Peyer's patch (tissue), 4 donors: ENCODE data around the gene SLK.

ENCODE experiments used
- POLR2A ChIP-seq, 2 donors: fragments of 450-650 bp; IDR thresholded peaks; one replicate each; pipeline ENCODE4 v1.5.1; 2017; ENCODE audit warnings: antibody characterized with exemption in 2 of 2, mild to moderate bottlenecking in 2 of 2, moderate library complexity in 2 of 2
- TF ChIP-seq, protein P1 (sequence below), 6 experiments: fragments of 450-650 bp in 4 of 6; fragments of 200-600 bp in 2 of 6; sonication (generic) in 1 of 6; IDR thresholded peaks; one replicate each; pipeline ENCODE4 v1.5.1; 2017 to 2019; ENCODE audit warnings: antibody characterized with exemption in 6 of 6, mild to moderate bottlenecking in 3 of 6, moderate library complexity in 1 of 6

DNA sequence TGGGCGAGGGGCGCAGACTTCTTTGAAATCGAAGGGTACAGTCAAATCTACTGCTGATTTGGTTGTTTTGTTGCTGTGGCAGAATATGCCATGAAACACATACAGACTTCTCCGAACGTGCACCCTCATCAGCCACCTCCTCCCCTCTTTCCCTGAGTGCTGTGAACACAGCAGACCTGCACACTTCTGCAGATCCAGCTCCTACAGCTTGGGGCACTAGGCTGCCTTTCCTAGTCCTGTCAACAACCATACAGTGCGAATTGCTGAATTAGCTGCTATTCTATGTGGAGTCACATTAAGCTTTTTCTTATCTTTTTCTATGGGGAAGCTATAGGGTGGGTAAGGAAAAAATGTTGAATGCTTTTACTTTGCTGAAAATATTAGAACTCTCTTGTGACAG, 61.2 kb downstream of the SLK start:
- TF ChIP-seq, protein P1, sequence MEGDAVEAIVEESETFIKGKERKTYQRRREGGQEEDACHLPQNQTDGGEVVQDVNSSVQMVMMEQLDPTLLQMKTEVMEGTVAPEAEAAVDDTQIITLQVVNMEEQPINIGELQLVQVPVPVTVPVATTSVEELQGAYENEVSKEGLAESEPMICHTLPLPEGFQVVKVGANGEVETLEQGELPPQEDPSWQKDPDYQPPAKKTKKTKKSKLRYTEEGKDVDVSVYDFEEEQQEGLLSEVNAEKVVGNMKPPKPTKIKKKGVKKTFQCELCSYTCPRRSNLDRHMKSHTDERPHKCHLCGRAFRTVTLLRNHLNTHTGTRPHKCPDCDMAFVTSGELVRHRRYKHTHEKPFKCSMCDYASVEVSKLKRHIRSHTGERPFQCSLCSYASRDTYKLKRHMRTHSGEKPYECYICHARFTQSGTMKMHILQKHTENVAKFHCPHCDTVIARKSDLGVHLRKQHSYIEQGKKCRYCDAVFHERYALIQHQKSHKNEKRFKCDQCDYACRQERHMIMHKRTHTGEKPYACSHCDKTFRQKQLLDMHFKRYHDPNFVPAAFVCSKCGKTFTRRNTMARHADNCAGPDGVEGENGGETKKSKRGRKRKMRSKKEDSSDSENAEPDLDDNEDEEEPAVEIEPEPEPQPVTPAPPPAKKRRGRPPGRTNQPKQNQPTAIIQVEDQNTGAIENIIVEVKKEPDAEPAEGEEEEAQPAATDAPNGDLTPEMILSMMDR (IDR thresholded peaks at IDR 0.05): peak in 4 of 6 experiments; percentile 11 to 44 (median 39)
- TF ChIP-seq POLR2A (IDR thresholded peaks at IDR 0.05): no peak
